ENCODE data around the gene TM4SF1. TPM values are rescaled to one million over a fixed set of nuclear protein-coding genes. Genes with fewer than 3 reads are reported as not detected.

The TM4SF1 gene
- total and polyA plus RNA-seq, 2 experiments from 2014 or later, result 0.10 to 0.74 TPM

DNA sequence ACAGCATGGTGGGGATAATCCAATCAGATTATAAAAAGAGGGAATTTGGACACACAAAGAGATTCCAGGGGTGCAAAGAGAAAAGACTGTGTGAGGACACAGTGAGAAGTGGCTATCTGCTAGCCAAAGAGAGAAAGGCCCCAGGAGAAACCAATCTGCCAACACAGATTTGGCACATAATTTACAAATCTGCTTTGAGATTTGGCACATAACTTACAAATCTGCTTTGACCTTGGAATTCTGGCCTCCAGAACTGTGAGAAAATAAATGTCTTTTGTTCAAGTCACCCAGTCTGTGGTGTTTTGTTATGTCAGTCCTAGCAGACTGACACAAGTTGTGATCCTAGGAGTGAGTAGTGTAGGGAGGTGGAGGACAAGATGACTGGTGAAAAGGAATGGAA, 40.5 kb downstream of the TM4SF1 start:
- H3K4me3 ChIP-seq, result no peak overlapping the region
- no peaks in the 10 kb centered on the region for H3F3A ChIP-seq (replicated peaks; ENCODE audit: low read depth)
- no peaks in the 10 kb centered on the region for H4K20me1 ChIP-seq (replicated peaks; ENCODE audit: insufficient read depth)
- no peaks in the 10 kb centered on the region for H3K36me3 Mint-ChIP-seq (ENCODE audit: low read depth)
- H3K27me3 ChIP-seq (ENCODE audit: insufficient read depth), result no peaks in the 10 kb centered on the region
- no peak overlapping the region for H3K4me3 Mint-ChIP-seq
- H3K9me3 Mint-ChIP-seq, result no peaks in the 10 kb centered on the region
- H3K27me3 Mint-ChIP-seq (ENCODE audit: insufficient read depth, low read depth, poor library complexity), result no peaks in the 10 kb centered on the region
- peaks cover 18% of the 10 kb centered on the region for H3K4me1 ChIP-seq (ENCODE audit: insufficient read depth)
- peaks cover 24% of the 10 kb centered on the region for H3K4me1 Mint-ChIP-seq
- H3K36me3 ChIP-seq (ENCODE audit: insufficient read depth), result no peaks in the 10 kb centered on the region
- TF ChIP-seq STAT1 (IDR thresholded peaks at IDR 0.05; ENCODE audit: unreplicated experiment) (no peak), ZNF331 (CRISPR knock-in tag; IDR thresholded peaks at IDR 0.05; ENCODE audit: low read depth) (no peak), EZH2phosphoT487 (IDR thresholded peaks at IDR 0.05; ENCODE audit: unreplicated experiment) (no peak), ZNF114 (CRISPR knock-in tag; IDR thresholded peaks at IDR 0.05) (no peak), EZH2 (IDR thresholded peaks at IDR 0.05; ENCODE audit: low read depth, unreplicated experiment) (no peak), CREB1 (CRISPR knock-in tag; IDR thresholded peaks at IDR 0.05; ENCODE audit: low read depth) (no peak), JUNB (IDR thresholded peaks at IDR 0.05; ENCODE audit: unreplicated experiment) (no peak), POLR2AphosphoS5 (IDR thresholded peaks at IDR 0.05; ENCODE audit: low read depth) (no peak), NANOG (IDR thresholded peaks at IDR 0.05; ENCODE audit: borderline replicate concordance) (no peak)
- TF ChIP-seq, protein P1, sequence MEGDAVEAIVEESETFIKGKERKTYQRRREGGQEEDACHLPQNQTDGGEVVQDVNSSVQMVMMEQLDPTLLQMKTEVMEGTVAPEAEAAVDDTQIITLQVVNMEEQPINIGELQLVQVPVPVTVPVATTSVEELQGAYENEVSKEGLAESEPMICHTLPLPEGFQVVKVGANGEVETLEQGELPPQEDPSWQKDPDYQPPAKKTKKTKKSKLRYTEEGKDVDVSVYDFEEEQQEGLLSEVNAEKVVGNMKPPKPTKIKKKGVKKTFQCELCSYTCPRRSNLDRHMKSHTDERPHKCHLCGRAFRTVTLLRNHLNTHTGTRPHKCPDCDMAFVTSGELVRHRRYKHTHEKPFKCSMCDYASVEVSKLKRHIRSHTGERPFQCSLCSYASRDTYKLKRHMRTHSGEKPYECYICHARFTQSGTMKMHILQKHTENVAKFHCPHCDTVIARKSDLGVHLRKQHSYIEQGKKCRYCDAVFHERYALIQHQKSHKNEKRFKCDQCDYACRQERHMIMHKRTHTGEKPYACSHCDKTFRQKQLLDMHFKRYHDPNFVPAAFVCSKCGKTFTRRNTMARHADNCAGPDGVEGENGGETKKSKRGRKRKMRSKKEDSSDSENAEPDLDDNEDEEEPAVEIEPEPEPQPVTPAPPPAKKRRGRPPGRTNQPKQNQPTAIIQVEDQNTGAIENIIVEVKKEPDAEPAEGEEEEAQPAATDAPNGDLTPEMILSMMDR (conservative IDR thresholded peaks at IDR 0.05; ENCODE audit: low read depth in 2 of 2), result no peak
- TF ChIP-seq, protein P2, sequence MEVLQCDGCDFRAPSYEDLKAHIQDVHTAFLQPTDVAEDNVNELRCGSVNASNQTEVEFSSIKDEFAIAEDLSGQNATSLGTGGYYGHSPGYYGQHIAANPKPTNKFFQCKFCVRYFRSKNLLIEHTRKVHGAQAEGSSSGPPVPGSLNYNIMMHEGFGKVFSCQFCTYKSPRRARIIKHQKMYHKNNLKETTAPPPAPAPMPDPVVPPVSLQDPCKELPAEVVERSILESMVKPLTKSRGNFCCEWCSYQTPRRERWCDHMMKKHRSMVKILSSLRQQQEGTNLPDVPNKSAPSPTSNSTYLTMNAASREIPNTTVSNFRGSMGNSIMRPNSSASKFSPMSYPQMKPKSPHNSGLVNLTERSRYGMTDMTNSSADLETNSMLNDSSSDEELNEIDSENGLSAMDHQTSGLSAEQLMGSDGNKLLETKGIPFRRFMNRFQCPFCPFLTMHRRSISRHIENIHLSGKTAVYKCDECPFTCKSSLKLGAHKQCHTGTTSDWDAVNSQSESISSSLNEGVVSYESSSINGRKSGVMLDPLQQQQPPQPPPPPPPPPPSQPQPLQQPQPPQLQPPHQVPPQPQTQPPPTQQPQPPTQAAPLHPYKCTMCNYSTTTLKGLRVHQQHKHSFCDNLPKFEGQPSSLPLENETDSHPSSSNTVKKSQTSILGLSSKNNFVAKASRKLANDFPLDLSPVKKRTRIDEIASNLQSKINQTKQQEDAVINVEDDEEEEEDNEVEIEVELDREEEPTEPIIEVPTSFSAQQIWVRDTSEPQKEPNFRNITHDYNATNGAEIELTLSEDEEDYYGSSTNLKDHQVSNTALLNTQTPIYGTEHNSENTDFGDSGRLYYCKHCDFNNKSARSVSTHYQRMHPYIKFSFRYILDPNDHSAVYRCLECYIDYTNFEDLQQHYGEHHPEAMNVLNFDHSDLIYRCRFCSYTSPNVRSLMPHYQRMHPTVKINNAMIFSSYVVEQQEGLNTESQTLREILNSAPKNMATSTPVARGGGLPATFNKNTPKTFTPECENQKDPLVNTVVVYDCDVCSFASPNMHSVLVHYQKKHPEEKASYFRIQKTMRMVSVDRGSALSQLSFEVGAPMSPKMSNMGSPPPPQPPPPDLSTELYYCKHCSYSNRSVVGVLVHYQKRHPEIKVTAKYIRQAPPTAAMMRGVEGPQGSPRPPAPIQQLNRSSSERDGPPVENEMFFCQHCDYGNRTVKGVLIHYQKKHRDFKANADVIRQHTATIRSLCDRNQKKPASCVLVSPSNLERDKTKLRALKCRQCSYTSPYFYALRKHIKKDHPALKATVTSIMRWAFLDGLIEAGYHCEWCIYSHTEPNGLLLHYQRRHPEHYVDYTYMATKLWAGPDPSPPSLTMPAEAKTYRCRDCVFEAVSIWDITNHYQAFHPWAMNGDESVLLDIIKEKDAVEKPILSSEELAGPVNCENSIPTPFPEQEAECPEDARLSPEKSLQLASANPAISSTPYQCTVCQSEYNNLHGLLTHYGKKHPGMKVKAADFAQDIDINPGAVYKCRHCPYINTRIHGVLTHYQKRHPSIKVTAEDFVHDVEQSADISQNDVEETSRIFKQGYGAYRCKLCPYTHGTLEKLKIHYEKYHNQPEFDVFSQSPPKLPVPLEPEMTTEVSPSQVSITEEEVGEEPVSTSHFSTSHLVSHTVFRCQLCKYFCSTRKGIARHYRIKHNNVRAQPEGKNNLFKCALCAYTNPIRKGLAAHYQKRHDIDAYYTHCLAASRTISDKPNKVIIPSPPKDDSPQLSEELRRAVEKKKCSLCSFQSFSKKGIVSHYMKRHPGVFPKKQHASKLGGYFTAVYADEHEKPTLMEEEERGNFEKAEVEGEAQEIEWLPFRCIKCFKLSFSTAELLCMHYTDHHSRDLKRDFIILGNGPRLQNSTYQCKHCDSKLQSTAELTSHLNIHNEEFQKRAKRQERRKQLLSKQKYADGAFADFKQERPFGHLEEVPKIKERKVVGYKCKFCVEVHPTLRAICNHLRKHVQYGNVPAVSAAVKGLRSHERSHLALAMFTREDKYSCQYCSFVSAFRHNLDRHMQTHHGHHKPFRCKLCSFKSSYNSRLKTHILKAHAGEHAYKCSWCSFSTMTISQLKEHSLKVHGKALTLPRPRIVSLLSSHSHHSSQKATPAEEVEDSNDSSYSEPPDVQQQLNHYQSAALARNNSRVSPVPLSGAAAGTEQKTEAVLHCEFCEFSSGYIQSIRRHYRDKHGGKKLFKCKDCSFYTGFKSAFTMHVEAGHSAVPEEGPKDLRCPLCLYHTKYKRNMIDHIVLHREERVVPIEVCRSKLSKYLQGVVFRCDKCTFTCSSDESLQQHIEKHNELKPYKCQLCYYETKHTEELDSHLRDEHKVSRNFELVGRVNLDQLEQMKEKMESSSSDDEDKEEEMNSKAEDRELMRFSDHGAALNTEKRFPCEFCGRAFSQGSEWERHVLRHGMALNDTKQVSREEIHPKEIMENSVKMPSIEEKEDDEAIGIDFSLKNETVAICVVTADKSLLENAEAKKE (CRISPR knock-in tag; IDR thresholded peaks at IDR 0.05), result no peak
- TF ChIP-seq, protein P3, sequence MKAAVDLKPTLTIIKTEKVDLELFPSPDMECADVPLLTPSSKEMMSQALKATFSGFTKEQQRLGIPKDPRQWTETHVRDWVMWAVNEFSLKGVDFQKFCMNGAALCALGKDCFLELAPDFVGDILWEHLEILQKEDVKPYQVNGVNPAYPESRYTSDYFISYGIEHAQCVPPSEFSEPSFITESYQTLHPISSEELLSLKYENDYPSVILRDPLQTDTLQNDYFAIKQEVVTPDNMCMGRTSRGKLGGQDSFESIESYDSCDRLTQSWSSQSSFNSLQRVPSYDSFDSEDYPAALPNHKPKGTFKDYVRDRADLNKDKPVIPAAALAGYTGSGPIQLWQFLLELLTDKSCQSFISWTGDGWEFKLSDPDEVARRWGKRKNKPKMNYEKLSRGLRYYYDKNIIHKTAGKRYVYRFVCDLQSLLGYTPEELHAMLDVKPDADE (IDR thresholded peaks at IDR 0.05), result no peak
- TF ChIP-seq, protein P4, sequence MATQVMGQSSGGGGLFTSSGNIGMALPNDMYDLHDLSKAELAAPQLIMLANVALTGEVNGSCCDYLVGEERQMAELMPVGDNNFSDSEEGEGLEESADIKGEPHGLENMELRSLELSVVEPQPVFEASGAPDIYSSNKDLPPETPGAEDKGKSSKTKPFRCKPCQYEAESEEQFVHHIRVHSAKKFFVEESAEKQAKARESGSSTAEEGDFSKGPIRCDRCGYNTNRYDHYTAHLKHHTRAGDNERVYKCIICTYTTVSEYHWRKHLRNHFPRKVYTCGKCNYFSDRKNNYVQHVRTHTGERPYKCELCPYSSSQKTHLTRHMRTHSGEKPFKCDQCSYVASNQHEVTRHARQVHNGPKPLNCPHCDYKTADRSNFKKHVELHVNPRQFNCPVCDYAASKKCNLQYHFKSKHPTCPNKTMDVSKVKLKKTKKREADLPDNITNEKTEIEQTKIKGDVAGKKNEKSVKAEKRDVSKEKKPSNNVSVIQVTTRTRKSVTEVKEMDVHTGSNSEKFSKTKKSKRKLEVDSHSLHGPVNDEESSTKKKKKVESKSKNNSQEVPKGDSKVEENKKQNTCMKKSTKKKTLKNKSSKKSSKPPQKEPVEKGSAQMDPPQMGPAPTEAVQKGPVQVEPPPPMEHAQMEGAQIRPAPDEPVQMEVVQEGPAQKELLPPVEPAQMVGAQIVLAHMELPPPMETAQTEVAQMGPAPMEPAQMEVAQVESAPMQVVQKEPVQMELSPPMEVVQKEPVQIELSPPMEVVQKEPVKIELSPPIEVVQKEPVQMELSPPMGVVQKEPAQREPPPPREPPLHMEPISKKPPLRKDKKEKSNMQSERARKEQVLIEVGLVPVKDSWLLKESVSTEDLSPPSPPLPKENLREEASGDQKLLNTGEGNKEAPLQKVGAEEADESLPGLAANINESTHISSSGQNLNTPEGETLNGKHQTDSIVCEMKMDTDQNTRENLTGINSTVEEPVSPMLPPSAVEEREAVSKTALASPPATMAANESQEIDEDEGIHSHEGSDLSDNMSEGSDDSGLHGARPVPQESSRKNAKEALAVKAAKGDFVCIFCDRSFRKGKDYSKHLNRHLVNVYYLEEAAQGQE (IDR thresholded peaks at IDR 0.05; ENCODE audit: unreplicated experiment), result no peak
- H3K4me2 ChIP-seq, result no peak overlapping the region
- no peaks in the 10 kb centered on the region for H3K79me2 ChIP-seq (replicated peaks; ENCODE audit: insufficient read depth)
- H3K9me2 ChIP-seq (ENCODE audit: insufficient read depth), result no peaks in the 10 kb centered on the region
- H3K27ac ChIP-seq (ENCODE audit: low read depth), result no peak overlapping the region
- DNase-seq (ENCODE audit: low spot score) (no peak), ATAC-seq (no peak)
- no peak overlapping the region for H2AFZ ChIP-seq
- H3K27ac Mint-ChIP-seq, result no peak overlapping the region
